SKM-1 treated with dmso at 0.1 percent for 144 hours (cell line): ENCODE measurements around the gene PANK4.

Experiments
- DNase-seq: peaks from one replicate; lab custom pipeline; 2025; ENCODE audit not compliant: unreplicated experiment; lab: John Stamatoyannopoulos, UW

Gene PANK4

GRCh38 chr1:2514863-2515762 is 11.3 kb downstream of the PANK4 start:
- no peak for DNase-seq

GRCh38 chr1:2513939-2514652 is 12.3 kb downstream of the PANK4 start:
- no peak for DNase-seq

DNA sequence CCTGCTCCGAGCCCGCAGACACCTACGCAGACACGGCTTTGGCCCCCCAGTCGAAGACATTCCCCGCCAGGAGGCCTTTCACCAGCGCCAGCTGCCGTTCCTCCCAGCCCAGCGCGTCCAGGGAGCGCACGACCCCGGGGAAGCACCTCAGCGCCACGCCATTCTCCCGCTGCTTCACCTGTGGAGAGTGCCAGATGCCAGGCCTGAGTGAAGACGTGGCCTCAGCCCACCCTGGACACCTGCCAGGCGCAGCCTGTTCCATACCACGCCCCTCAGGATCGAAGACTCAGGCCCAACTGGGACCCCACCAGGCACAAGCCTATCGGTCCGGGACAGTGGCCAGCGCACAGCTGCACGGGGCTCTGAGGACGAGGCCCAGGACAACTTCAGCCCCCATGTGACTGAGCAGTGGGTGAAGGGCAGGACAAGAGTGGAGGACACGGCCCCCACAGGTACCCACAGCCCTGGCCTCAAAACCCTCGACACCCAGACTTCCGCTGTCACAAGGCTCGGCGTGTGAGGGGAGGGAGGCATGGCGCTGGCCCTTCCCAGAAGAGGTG is 13.5 kb downstream of the PANK4 start:
- DNase-seq = no peak

- no peak for DNase-seq
Observed at GRCh38 chr1:2510366-2511155, 15.8 kb downstream of the PANK4 start.

GRCh38 chr1:2509589-2509988 is 16.8 kb downstream of the PANK4 start:
- DNase-seq = no peak

DNA sequence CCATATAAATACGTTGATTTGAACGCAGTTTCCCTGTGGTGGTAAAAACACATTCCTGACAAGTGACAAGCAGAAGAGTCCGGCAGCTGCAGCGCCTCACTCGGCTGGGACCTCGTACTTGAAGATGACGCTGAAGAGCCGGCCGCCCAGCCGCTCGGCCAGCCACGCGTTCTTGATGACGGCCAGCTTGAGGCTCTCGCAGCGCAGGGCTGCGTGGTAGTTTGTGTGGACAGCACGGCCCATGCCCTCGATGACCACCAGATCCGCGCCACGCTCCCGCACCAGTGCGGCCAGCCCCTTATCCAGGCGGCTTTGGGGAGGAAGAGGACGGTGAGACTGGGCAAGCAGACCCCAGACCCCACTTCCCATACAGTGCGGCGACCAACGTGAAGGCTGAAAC is 17.6 kb downstream of the PANK4 start:
- no peak for DNase-seq

GRCh38 chr1:2508180-2508579 is 18.2 kb downstream of the PANK4 start:
- no peak for DNase-seq

DNA sequence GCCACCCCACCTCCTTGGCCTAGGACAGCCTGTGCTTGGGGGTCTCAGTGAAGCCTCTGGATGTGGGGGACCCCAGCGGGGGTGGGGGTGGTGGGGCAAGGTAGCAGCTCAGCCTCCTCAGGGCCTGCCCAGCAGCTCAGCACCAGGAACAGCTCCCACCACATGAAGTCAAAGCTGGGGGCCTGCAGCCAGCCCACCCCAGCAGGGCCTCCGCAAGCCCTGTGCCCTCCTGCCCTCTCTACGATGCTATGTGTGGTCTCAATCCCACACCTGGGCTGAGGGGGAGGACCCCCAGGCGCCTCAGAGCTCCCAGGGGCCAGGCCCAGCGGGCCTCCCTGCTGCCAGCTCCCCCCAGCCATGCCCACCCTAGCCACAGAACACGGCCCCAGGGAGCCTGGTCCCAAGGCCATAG is 18.6 kb downstream of the PANK4 start:
- no peak for DNase-seq

- DNase-seq = no peak
Observed at GRCh38 chr1:2506901-2507565, 19.4 kb downstream of the PANK4 start.

GRCh38 chr1:2506007-2506860 is 20.2 kb downstream of the PANK4 start:
- no peak for DNase-seq

- no peak for DNase-seq
Observed at GRCh38 chr1:2505461-2505994, 20.9 kb downstream of the PANK4 start.

- no peak for DNase-seq
Observed at GRCh38 chr1:2504949-2505272, 21.5 kb downstream of the PANK4 start.

GRCh38 chr1:2504225-2504948 is 22.0 kb downstream of the PANK4 start:
- no peak for DNase-seq

- no peak for DNase-seq
Observed at GRCh38 chr1:2503554-2504224, 22.7 kb downstream of the PANK4 start.

DNA sequence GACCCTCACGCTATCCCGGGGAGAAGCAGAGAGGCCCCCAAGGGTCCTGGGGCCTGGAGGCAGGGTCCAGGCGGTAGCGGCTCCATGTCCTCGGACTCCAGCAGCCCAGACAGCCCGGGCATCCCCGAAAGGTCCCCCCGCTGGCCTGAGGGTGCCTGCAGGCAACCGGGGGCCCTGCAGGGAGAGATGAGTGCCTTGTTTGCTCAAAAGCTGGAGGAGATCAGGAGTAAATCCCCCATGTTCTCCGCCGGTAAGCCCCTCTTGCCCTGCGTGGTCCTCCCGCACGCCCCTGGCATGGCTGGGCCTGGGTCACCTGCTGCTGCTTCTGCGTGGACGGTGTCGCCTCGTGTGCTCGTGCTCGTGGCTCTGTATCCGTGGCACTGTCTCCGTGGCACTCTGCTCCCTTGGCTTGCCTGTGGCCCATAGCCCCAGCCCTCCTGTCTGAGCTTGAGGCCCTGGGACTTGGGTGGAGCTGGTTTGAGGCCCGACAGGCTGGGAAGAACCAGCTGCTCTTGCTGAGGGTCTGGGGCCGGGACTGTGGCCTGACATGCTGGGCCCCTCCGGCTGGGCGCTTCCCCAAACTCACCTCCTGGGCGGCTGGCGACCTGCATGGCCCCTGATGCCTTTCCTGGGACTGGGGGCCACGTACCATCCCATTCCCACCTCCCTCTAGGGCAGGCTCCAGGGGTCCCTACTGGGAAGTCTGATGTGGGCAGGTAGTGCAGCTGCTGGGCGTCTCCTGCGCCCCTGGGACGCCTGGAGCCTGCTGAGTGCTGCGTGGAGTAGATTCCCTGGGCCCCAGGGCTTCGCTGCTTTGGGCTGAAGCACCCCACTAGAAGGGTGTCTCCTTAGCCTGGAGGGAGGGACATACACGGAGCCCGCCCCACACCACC is 23.5 kb downstream of the PANK4 start:
- DNase-seq = no peak

DNA sequence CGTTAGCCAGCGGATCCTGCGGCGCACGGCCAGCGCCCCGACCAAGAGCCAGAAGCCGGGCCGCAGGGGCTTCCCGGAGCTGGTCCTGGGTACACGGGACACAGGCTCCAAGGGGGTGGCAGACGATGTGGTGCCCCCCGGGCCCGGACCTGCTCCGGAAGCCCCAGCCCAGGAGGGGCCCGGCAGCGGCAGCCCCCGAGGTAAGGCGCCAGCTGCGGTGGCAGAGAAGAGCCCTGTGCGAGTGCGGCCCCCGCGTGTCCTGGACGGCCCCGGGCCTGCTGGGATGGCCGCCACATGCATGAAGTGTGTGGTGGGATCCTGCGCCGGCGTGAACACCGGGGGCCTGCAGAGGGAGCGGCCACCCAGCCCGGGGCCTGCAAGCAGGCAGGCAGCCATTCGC is 24.2 kb downstream of the PANK4 start:
- DNase-seq = no peak

GRCh38 chr1:2501820-2502119 is 24.6 kb downstream of the PANK4 start:
- no peak for DNase-seq
